C4-2B (cell line): ENCODE data around the gene SLC49A3.

Source experiments
- ZFX ChIP-seq: fragments of 450-650 bp; IDR thresholded peaks from 2 replicates; pipeline ENCODE4 v1.6.1; 2017
- TF ChIP-seq, protein P1 (sequence below): fragments of 450-650 bp; conservative IDR thresholded peaks from 2 replicates; pipeline ENCODE4 v1.5.1; 2017; ENCODE audit warnings: mild to moderate bottlenecking

DNA sequence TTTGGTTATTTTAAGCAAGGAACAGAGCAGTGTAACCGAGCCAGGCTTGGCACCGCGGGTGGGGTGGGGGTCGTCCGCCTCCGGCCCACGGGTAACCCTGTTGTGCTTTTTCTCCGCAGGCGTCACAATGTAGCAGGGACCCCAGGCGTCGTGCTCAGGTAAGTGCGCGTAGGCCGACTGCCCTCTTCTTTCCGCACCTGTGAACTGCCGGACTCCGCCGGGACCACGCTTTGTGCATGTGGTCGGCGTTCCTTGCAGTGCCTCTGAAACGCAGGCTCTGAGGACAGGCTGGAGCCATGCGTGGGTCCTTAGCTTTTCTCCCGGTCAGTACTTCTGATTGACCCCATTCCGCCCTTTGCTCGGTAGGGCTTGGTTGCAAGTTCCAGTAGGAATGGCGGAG, 41.6 kb upstream of the SLC49A3 start:
- TF ChIP-seq, protein P1, sequence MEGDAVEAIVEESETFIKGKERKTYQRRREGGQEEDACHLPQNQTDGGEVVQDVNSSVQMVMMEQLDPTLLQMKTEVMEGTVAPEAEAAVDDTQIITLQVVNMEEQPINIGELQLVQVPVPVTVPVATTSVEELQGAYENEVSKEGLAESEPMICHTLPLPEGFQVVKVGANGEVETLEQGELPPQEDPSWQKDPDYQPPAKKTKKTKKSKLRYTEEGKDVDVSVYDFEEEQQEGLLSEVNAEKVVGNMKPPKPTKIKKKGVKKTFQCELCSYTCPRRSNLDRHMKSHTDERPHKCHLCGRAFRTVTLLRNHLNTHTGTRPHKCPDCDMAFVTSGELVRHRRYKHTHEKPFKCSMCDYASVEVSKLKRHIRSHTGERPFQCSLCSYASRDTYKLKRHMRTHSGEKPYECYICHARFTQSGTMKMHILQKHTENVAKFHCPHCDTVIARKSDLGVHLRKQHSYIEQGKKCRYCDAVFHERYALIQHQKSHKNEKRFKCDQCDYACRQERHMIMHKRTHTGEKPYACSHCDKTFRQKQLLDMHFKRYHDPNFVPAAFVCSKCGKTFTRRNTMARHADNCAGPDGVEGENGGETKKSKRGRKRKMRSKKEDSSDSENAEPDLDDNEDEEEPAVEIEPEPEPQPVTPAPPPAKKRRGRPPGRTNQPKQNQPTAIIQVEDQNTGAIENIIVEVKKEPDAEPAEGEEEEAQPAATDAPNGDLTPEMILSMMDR = no peak
- no peak for TF ChIP-seq ZFX
